NB4 (cell line): ENCODE measurements around the gene TNFRSF1A.

Experiments used
- DNase-seq: peaks from one replicate; pipeline ENCODE4 v3.0.0; 2010; ENCODE audit warnings: low read depth
- H3K4me3 ChIP-seq: one replicate; pipeline ENCODE4 v1.5.1; 2011; ENCODE audit warnings: mild to moderate bottlenecking, low read depth, low read length, moderate library complexity
- MAX ChIP-seq: IDR thresholded peaks from 2 replicates; pipeline ENCODE4 v1.6.1; 2011; ENCODE audit warnings: low read depth, low read length
- MYC ChIP-seq: IDR thresholded peaks from 2 replicates; pipeline ENCODE4 v1.6.1; 2011; ENCODE audit warnings: low read depth, low read length
- POLR2A ChIP-seq: IDR thresholded peaks from 2 replicates; pipeline ENCODE4 v1.6.1; 2011; ENCODE audit warnings: mild to moderate bottlenecking; ENCODE audit not compliant: insufficient read length; ENCODE audit errors: extremely low read depth
- TF ChIP-seq, protein P1 (sequence below): IDR thresholded peaks from one replicate; pipeline ENCODE4 v1.5.1; 2012; ENCODE audit warnings: low read depth, low read length

TNFRSF1A gene

DNA sequence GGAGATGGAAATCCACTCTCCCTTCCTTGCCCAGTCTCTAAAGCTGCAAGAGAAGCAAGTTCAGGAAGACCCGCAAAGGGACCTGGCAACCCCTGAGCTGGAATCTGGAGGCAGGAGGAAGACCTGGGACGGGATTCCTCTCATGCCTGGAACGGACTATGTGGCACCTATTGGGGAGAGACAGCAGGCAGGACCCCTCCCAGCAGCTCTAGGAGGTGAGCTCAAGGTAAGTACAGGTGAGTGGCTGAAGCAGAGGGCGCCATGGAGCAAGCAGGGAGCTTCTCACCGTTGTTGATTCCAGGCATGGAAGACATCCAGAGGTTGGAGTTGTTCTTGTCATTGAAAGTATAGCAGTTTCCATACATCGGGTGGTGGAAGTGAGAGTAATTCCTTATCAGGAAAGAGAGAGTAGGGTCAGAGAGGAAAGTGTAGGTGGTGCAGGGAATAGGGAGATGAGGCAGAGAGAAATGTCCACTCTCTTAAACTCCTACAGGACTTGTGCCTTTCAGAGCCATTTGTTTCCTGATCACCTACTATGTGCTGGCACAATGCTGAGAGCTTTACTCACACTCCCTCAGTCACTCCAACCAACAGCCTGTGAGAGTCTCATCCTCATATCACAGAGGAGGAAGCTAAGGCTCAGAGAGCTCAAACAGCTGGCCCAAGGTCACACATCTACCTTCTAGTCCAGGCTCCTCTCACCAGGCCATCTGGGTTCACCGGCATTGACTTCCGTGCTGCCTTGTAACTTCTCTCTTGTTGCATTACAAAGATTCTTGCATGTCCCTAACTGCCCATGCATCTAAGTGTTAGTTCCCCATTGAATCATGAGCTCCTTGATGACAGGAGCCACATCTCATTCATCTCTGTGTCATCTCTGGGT is 13.9 kb upstream of the TNFRSF1A start:
- no peak for DNase-seq

GRCh38 chr12:6354495-6355393 is 12.9 kb upstream of the TNFRSF1A start:
- DNase-seq: no peak
- TF ChIP-seq POLR2A (no peak), MYC (no peak), MAX (no peak)
- no peak overlapping the region for H3K4me3 ChIP-seq

More for the DNA sequence above, 13.9 kb upstream of the TNFRSF1A start:
- H3K4me3 ChIP-seq: no peak overlapping the region
- TF ChIP-seq, protein P1, sequence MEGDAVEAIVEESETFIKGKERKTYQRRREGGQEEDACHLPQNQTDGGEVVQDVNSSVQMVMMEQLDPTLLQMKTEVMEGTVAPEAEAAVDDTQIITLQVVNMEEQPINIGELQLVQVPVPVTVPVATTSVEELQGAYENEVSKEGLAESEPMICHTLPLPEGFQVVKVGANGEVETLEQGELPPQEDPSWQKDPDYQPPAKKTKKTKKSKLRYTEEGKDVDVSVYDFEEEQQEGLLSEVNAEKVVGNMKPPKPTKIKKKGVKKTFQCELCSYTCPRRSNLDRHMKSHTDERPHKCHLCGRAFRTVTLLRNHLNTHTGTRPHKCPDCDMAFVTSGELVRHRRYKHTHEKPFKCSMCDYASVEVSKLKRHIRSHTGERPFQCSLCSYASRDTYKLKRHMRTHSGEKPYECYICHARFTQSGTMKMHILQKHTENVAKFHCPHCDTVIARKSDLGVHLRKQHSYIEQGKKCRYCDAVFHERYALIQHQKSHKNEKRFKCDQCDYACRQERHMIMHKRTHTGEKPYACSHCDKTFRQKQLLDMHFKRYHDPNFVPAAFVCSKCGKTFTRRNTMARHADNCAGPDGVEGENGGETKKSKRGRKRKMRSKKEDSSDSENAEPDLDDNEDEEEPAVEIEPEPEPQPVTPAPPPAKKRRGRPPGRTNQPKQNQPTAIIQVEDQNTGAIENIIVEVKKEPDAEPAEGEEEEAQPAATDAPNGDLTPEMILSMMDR: no peak
- no peak for TF ChIP-seq POLR2A
- no peak for TF ChIP-seq MYC
- no peak for TF ChIP-seq MAX

DNA sequence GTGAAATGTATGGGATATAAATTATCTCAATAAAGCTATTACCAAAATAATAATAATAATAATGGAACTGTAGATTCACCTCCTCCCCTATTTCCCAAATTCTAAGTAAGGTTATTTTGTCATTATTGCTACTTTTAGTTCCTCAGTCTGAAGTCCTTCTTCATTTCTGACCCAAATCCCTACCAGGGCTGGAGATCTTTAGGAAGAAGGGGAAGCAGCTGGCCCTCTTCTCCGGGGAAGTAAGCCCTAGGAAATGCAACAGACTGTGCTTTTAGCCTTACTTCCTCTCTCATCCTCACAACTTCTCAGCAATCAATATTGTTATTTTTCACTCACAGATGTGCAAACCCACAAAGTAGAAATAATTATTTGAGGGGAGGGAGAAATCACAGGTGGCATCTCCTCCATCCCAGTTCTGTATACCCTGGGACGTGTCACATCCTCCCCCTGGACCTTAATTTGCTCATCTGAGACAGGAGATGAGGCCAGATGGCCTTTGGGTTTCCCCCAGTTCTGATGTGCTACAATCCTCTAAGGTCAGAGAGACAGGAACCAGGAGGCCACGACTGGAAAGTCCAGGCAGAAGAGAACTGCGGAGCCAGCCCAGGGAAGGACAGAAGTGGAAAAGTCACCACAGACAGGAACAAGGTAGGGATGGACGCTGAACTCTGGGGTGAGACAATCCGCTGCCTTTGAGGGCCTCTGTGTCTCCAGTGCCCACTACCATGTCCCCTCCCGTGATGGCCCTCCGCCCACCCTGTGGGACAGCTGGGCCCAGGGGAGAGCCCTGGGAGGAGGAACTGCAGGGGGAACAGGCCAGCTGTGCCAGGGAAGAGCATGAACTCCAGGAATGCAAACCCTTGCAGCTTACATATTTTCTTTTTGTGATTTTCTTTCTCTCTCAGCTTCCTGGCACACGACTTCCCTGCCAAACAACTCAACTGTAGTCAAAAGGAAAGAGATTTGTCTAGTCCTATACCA is 10.6 kb upstream of the TNFRSF1A start:
- H3K4me3 ChIP-seq: no peak overlapping the region
- no peak for DNase-seq
- TF ChIP-seq MYC (no peak), MAX (no peak), POLR2A (no peak)
- TF ChIP-seq, protein P1: no peak

- no peak for DNase-seq
- H3K4me3 ChIP-seq: no peak overlapping the region
- TF ChIP-seq POLR2A (no peak), MYC (no peak), MAX (no peak)
- TF ChIP-seq, protein P1: no peak
Measured at GRCh38 chr12:6351622-6352021, 9.7 kb upstream of the TNFRSF1A start.

DNA sequence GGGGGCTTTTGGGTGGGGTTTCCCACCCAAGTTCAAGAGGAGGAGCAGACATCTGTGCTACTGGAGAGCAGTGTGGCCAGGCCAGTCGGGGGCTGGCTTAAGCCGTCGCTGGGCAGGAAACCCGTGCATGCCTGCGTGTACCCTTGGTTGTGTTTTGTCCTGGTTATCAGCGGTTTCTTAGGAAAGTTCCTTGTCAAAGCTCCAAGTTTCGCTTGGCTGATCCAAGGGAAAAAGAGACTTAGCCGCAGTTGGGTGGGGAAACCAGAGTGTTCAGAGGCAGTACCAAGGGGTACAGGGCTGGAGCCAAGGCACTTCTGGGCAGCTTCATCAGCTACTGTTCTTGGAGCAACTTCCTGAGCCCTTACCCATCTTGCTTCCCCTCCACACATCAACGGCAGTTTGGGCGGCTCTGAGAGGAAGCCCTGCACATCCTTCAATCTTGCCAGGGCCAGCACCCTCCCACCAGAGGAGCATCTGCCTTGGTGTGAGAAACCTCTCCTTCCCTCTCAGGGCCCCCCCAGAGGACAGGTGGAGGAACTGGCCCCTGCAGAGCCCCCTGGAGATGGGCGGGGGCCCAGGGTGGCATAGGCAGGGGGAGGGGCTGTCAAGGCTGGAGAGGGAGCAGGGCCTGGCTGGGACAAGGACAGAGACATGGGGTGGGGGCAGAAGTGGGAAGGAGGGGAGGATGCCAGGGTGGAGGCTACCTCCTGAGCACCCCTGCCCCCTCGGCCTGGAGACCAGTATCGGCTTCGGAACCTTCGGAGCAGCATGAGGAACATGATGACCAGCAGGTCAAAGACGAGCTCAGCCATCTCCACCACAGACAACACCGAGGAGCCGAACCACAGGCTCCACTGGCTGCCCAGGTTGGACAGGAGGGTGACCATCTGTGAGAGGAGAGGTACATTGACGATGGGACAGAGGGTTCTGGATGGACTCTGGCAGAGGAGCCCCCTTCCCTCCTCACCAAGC is 5.8 kb upstream of the TNFRSF1A start:
- no peak overlapping the region for H3K4me3 ChIP-seq
- DNase-seq: no peak
- TF ChIP-seq, protein P1: no peak
- TF ChIP-seq MAX: no peak
- TF ChIP-seq MYC: no peak
- TF ChIP-seq POLR2A: no peak
